Non-pigmented ciliary epithelial cell (primary cell): Measurements from ENCODE around the gene PDE4D.
"Not testable (repeated sequence)": the region's sequence is repeated elsewhere in the genome, so short reads cannot be mapped to it uniquely, and the experiment has no call there.

Experiments used
- DNase-seq: peaks from one replicate; pipeline ENCODE4 v3.0.0-alpha.2; 2010; ENCODE audit warnings: low read depth

Gene PDE4D

GRCh38 chr5:59328709-59329296 is 564.7 kb downstream of the PDE4D start:
- peak; percentile 55 for DNase-seq

- DNase-seq = no peak
Measured at GRCh38 chr5:59327191-59327980, 566.1 kb downstream of the PDE4D start.

- no peak for DNase-seq
Measured at GRCh38 chr5:59326596-59326995, 566.9 kb downstream of the PDE4D start.

- no peak for DNase-seq
Measured at GRCh38 chr5:59325070-59325469, 568.5 kb downstream of the PDE4D start.

GRCh38 chr5:59322894-59323293 is 570.6 kb downstream of the PDE4D start:
- peak; percentile 34 for DNase-seq

GRCh38 chr5:59322058-59322457 is 571.5 kb downstream of the PDE4D start:
- no peak for DNase-seq

- no peak for DNase-seq
Measured at GRCh38 chr5:59321642-59322041, 571.9 kb downstream of the PDE4D start.

GRCh38 chr5:59320420-59320819 is 573.1 kb downstream of the PDE4D start:
- no peak for DNase-seq

- DNase-seq = no peak
Measured at GRCh38 chr5:59319250-59319649, 574.3 kb downstream of the PDE4D start.

GRCh38 chr5:59317774-59318205 is 575.7 kb downstream of the PDE4D start:
- no peak for DNase-seq

GRCh38 chr5:59317023-59317773 is 576.3 kb downstream of the PDE4D start:
- no peak for DNase-seq

GRCh38 chr5:59312223-59312622 is 581.3 kb downstream of the PDE4D start:
- no peak for DNase-seq

GRCh38 chr5:59308685-59309084 is 584.8 kb downstream of the PDE4D start:
- DNase-seq = not testable (repeated sequence)

- DNase-seq = not testable (repeated sequence)
Measured at GRCh38 chr5:59303289-59303716, 590.2 kb downstream of the PDE4D start.

- DNase-seq = not testable (repeated sequence)
Measured at GRCh38 chr5:59302509-59302908, 591.0 kb downstream of the PDE4D start.

- DNase-seq = no peak
Measured at GRCh38 chr5:59301727-59302126, 591.8 kb downstream of the PDE4D start.

- DNase-seq = no peak
Measured at GRCh38 chr5:59300930-59301329, 592.6 kb downstream of the PDE4D start.

GRCh38 chr5:59299006-59299405 is 594.5 kb downstream of the PDE4D start:
- DNase-seq = no peak

GRCh38 chr5:59296317-59297264 is 596.9 kb downstream of the PDE4D start:
- DNase-seq = no peak

GRCh38 chr5:59293700-59294099 is 599.8 kb downstream of the PDE4D start:
- no peak for DNase-seq

- DNase-seq = no peak
Measured at GRCh38 chr5:59291941-59292340, 601.6 kb downstream of the PDE4D start.

GRCh38 chr5:59287884-59288283 is 605.6 kb downstream of the PDE4D start:
- no peak for DNase-seq
